Brain microvascular endothelial cell (primary cell): ENCODE data around the gene ICAM4.
A peak's percentile ranks its signal among the peaks of the same experiment; 100 is the strongest.

Experiments used
- DNase-seq: peaks from one replicate; pipeline ENCODE4 v3.0.0-alpha.2; 2020
- H3K27ac ChIP-seq: fragments of 250-450 bp; sonication (Bioruptor Pico); 2 replicates; pipeline ENCODE4 v1.5.1; 2020; ENCODE audit warnings: mild to moderate bottlenecking, moderate library complexity
- H3K27me3 ChIP-seq: fragments of 250-450 bp; sonication (Bioruptor Pico); replicated peaks from 2 replicates; pipeline ENCODE4 v1.5.1; 2020; ENCODE audit warnings: mild to moderate bottlenecking
- H3K36me3 ChIP-seq: fragments of 250-450 bp; sonication (Bioruptor Pico); replicated peaks from 2 replicates; pipeline ENCODE4 v1.5.1; 2020; ENCODE audit warnings: mild to moderate bottlenecking
- H3K4me3 ChIP-seq: 2 replicates; pipeline ENCODE4 v1.5.1; 2011; ENCODE audit warnings: low read depth, mild to moderate bottlenecking, control low read depth, low read length, moderate library complexity
- CTCF ChIP-seq: IDR thresholded peaks from 2 replicates; pipeline ENCODE4 v1.5.1; 2011; ENCODE audit warnings: low read depth, mild to moderate bottlenecking, moderate library complexity, low read length, control low read depth, inconsistent platforms; ENCODE audit errors: missing control alignments
- in situ Hi-C: cut with HindIII; loops from 2 replicates; pipeline ENCODE4 v1.10.0; 2017; ENCODE audit warnings: low sequenced_read_pairs, low pct_ligation_motif_present

Gene ICAM4

GRCh38 chr19:10255358-10255757 is 31.4 kb upstream of the ICAM4 start:
- H3K4me3 ChIP-seq = no peak overlapping the region
- in situ Hi-C loops = no loop called here
- TF ChIP-seq CTCF = no peak

GRCh38 chr19:10256551-10256950 is 30.2 kb upstream of the ICAM4 start:
- Histone ChIP-seq H3K36me3 (peaks cover 29% of the 10 kb centered on the region), H3K4me3 (no peak overlapping the region), H3K27ac (no peak overlapping the region), H3K27me3 (no peaks in the 10 kb centered on the region)
- no peak for TF ChIP-seq CTCF
- in situ Hi-C loops = no loop called here
- DNase-seq = no peak

More at GRCh38 chr19:10255358-10255757, 31.4 kb upstream of the ICAM4 start:
- H3K36me3 ChIP-seq = peaks cover 29% of the 10 kb centered on the region
- no peaks in the 10 kb centered on the region for H3K27me3 ChIP-seq
- no peak for DNase-seq
- no peak overlapping the region for H3K27ac ChIP-seq

DNA sequence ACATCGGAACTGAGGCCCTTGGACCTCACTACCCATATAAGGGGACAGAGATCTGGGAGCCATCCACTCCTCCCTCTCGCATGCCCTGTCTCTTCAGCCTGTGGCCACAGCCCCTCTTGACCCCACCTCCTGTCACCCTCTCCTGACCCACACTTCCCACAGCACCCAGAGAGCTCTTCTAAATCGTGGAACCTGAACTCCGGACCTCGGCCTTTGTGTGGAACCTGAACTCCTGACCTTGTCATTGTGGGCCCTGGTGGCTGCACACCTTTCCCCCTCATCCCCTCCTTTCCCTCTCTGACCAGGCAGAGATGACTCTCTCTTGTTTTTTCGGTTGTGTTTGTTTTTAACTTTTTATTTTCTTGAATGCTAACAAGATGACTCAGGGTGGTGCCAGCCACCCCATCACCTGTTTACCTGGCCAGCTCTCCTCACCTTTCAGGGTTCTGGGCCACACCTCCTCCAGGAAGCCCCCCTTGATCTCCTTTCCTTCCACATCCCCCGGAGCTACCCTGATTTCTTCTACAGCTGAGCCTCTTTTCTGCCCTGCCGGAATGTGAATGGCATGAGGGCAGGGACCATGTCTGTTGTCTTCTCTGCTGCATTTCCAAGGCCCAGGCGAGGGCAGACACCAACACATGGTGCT is 29.7 kb upstream of the ICAM4 start:
- Histone ChIP-seq H3K36me3 (peaks cover 29% of the 10 kb centered on the region), H3K27ac (no peak overlapping the region), H3K27me3 (no peaks in the 10 kb centered on the region), H3K4me3 (no peak overlapping the region)
- DNase-seq = no peak
- no peak for TF ChIP-seq CTCF
- in situ Hi-C loops = no loop called here

- in situ Hi-C loops = no loop called here
These were observed 28.6 kb upstream of the ICAM4 start for GRCh38 chr19:10258080-10258710.

DNA sequence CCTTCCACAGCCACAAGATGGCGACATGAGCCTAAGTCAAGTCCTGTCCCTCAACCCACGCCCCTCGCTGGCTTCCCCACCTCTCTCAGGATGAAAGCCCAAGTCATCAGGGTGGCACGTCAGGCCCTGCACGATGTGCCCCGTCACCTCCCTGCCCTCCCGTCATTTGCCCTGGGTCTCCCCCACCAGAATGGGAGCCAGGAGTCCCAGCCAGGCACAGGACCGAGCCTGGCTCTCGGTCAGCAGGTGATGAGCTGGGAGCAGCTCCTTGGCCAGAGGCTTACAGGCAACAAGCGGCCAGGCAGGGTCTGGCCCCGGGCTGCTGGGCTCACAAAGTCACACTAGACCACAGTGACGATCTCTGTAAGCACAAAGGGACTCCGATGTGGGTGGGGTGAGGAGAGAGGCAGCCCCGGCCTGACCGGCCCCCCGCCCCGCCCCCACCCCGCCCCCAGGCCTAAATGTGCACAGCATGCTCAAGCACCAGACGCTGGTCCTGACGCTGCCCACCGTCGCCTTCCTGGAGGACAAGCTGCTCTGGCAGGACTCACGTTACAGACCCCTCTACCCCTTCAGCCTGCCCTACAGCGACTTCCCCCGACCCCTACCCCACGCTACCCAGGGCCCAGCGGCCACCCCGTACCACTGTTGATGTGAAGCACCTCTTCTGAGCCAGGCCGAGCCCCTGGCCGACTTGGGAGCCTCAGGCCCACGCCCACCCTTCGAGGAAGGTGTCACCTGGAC is 27.4 kb upstream of the ICAM4 start:
- in situ Hi-C loops = no loop called here
- peak; percentile 79 for DNase-seq
- Histone ChIP-seq H3K27me3 (no peaks in the 10 kb centered on the region), H3K36me3 (peaks cover 26% of the 10 kb centered on the region), H3K27ac (no peak overlapping the region), H3K4me3 (no peak overlapping the region)
- peak; percentile 82 for TF ChIP-seq CTCF

More at GRCh38 chr19:10258080-10258710, 28.6 kb upstream of the ICAM4 start:
- no peak for DNase-seq
- H3K27me3 ChIP-seq = no peaks in the 10 kb centered on the region
- TF ChIP-seq CTCF = no peak
- H3K4me3 ChIP-seq = no peak overlapping the region
- peaks cover 29% of the 10 kb centered on the region for H3K36me3 ChIP-seq
- no peak overlapping the region for H3K27ac ChIP-seq
